ENCODE results near the gene COCH. TPM values are rescaled to one million over a fixed set of nuclear protein-coding genes. Genes with fewer than 3 reads are reported as not detected.

Gene COCH
- total RNA-seq, 1 donor from 2014 or later = 0.79 TPM

- no peak overlapping the region for H3K27ac Mint-ChIP-seq (ENCODE audit: unreplicated experiment)
- H3K9me3 Mint-ChIP-seq (ENCODE audit: unreplicated experiment) = peaks cover 2% of the 10 kb centered on the region
- Histone ChIP-seq H2AFZ (ENCODE audit: low read depth, low read length) (no peak overlapping the region), H3K4me2 (ENCODE audit: low read length) (no peak overlapping the region), H3K4me3 (ENCODE audit: insufficient read depth, low read depth, low read length) (no peak overlapping the region), H3K27ac (ENCODE audit: low read depth, low read length) (no peak overlapping the region), H3K9ac (ENCODE audit: low read length) (no peak overlapping the region), H3K27me3 (ENCODE audit: insufficient read depth, low read length) (peaks cover 1% of the 10 kb centered on the region), H3K79me2 (ENCODE audit: insufficient read depth, low read length) (no peaks in the 10 kb centered on the region), H3K9me3 (ENCODE audit: insufficient read depth, low read depth, low read length) (no peaks in the 10 kb centered on the region), H4K20me1 (ENCODE audit: insufficient read depth, low read length) (no peaks in the 10 kb centered on the region), H3K4me1 (ENCODE audit: insufficient read depth, low read length) (no peaks in the 10 kb centered on the region), H3K36me3 (ENCODE audit: insufficient read depth, low read length) (no peaks in the 10 kb centered on the region)
- no peaks in the 10 kb centered on the region for H3K36me3 Mint-ChIP-seq (ENCODE audit: low read depth, unreplicated experiment)
- no peak overlapping the region for H3K4me3 Mint-ChIP-seq (ENCODE audit: unreplicated experiment)
- H3K27me3 Mint-ChIP-seq (ENCODE audit: low read depth, unreplicated experiment) = peaks cover 26% of the 10 kb centered on the region
- FAIRE-seq = no peak
- no peak for DNase-seq (ENCODE audit: low read depth)
- no peaks in the 10 kb centered on the region for H3K4me1 Mint-ChIP-seq (ENCODE audit: low read depth, unreplicated experiment)
- no peak for TF ChIP-seq EZH2 (IDR thresholded peaks at IDR 0.05; ENCODE audit: insufficient read depth, low read length)
- TF ChIP-seq, protein P1, sequence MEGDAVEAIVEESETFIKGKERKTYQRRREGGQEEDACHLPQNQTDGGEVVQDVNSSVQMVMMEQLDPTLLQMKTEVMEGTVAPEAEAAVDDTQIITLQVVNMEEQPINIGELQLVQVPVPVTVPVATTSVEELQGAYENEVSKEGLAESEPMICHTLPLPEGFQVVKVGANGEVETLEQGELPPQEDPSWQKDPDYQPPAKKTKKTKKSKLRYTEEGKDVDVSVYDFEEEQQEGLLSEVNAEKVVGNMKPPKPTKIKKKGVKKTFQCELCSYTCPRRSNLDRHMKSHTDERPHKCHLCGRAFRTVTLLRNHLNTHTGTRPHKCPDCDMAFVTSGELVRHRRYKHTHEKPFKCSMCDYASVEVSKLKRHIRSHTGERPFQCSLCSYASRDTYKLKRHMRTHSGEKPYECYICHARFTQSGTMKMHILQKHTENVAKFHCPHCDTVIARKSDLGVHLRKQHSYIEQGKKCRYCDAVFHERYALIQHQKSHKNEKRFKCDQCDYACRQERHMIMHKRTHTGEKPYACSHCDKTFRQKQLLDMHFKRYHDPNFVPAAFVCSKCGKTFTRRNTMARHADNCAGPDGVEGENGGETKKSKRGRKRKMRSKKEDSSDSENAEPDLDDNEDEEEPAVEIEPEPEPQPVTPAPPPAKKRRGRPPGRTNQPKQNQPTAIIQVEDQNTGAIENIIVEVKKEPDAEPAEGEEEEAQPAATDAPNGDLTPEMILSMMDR (IDR thresholded peaks at IDR 0.05; ENCODE audit: insufficient read depth, low read depth, low read length) = no peak
These were observed 5.6 kb upstream of the COCH start for GRCh38 chr14:30868736-30869135.

GRCh38 chr14:30869551-30870155 is 4.7 kb upstream of the COCH start:
- Histone ChIP-seq H3K79me2 (ENCODE audit: insufficient read depth, low read length) (no peaks in the 10 kb centered on the region), H4K20me1 (ENCODE audit: insufficient read depth, low read length) (no peaks in the 10 kb centered on the region), H3K27ac (ENCODE audit: low read depth, low read length) (no peak overlapping the region), H2AFZ (ENCODE audit: low read depth, low read length) (no peak overlapping the region), H3K9ac (ENCODE audit: low read length) (no peak overlapping the region), H3K4me1 (ENCODE audit: insufficient read depth, low read length) (peaks cover 6% of the 10 kb centered on the region), H3K36me3 (ENCODE audit: insufficient read depth, low read length) (no peaks in the 10 kb centered on the region), H3K4me2 (ENCODE audit: low read length) (no peak overlapping the region), H3K4me3 (ENCODE audit: insufficient read depth, low read depth, low read length) (no peak overlapping the region), H3K9me3 (ENCODE audit: insufficient read depth, low read depth, low read length) (no peaks in the 10 kb centered on the region), H3K27me3 (ENCODE audit: insufficient read depth, low read length) (peaks cover 9% of the 10 kb centered on the region)
- no peaks in the 10 kb centered on the region for H3K4me1 Mint-ChIP-seq (ENCODE audit: low read depth, unreplicated experiment)
- no peak for DNase-seq (ENCODE audit: low read depth)
- no peak for TF ChIP-seq EZH2 (IDR thresholded peaks at IDR 0.05; ENCODE audit: insufficient read depth, low read length)
- TF ChIP-seq, protein P1 (IDR thresholded peaks at IDR 0.05; ENCODE audit: insufficient read depth, low read depth, low read length) = no peak
- no peak overlapping the region for H3K27ac Mint-ChIP-seq (ENCODE audit: unreplicated experiment)
- peaks cover 2% of the 10 kb centered on the region for H3K9me3 Mint-ChIP-seq (ENCODE audit: unreplicated experiment)
- H3K27me3 Mint-ChIP-seq (ENCODE audit: low read depth, unreplicated experiment) = peaks cover 25% of the 10 kb centered on the region
- H3K36me3 Mint-ChIP-seq (ENCODE audit: low read depth, unreplicated experiment) = no peaks in the 10 kb centered on the region
- H3K4me3 Mint-ChIP-seq (ENCODE audit: unreplicated experiment) = no peak overlapping the region
- FAIRE-seq = no peak

DNA sequence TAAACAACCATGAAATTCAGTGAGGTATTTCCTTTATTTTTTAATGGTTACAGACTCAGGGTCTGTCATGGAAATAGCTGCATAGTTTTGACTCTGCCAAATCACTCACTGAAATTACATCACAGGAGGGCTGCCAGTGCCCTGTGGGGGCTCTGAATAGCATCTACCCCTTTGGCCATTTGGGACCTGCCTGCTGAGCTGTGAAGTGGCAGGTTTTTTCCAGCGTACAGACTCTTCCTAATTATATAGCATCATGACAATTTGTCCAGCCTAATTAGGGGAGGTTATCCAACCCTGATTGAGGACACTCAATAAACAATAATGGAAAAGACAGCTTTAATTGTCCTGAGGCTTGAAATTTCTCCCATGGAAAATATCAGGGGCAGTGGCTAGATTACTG is 1.8 kb upstream of the COCH start:
- Histone ChIP-seq H3K27ac (ENCODE audit: low read depth, low read length) (no peak overlapping the region), H3K4me1 (ENCODE audit: insufficient read depth, low read length) (peaks cover 19% of the 10 kb centered on the region), H3K79me2 (ENCODE audit: insufficient read depth, low read length) (no peaks in the 10 kb centered on the region), H2AFZ (ENCODE audit: low read depth, low read length) (no peak overlapping the region), H3K36me3 (ENCODE audit: insufficient read depth, low read length) (no peaks in the 10 kb centered on the region), H3K9ac (ENCODE audit: low read length) (no peak overlapping the region), H3K4me3 (ENCODE audit: insufficient read depth, low read depth, low read length) (no peak overlapping the region), H3K9me3 (ENCODE audit: insufficient read depth, low read depth, low read length) (no peaks in the 10 kb centered on the region), H3K4me2 (ENCODE audit: low read length) (no peak overlapping the region), H3K27me3 (ENCODE audit: insufficient read depth, low read length) (peaks cover 32% of the 10 kb centered on the region), H4K20me1 (ENCODE audit: insufficient read depth, low read length) (no peaks in the 10 kb centered on the region)
- H3K4me3 Mint-ChIP-seq (ENCODE audit: unreplicated experiment) = no peak overlapping the region
- peaks cover 2% of the 10 kb centered on the region for H3K9me3 Mint-ChIP-seq (ENCODE audit: unreplicated experiment)
- H3K4me1 Mint-ChIP-seq (ENCODE audit: low read depth, unreplicated experiment) = no peaks in the 10 kb centered on the region
- H3K36me3 Mint-ChIP-seq (ENCODE audit: low read depth, unreplicated experiment) = no peaks in the 10 kb centered on the region
- FAIRE-seq (no peak), DNase-seq (ENCODE audit: low read depth) (no peak)
- H3K27me3 Mint-ChIP-seq (ENCODE audit: low read depth, unreplicated experiment) = peaks cover 44% of the 10 kb centered on the region
- no peak overlapping the region for H3K27ac Mint-ChIP-seq (ENCODE audit: unreplicated experiment)
- no peak for TF ChIP-seq EZH2 (IDR thresholded peaks at IDR 0.05; ENCODE audit: insufficient read depth, low read length)
- TF ChIP-seq, protein P1 (IDR thresholded peaks at IDR 0.05; ENCODE audit: insufficient read depth, low read depth, low read length) = no peak
